Cortex of kidney (tissue), 1 donor: ENCODE measurements around the gene DCAF8.

ENCODE experiments used
- DNase-seq: peaks from one replicate; lab custom pipeline; 2025; lab: John Stamatoyannopoulos, UW

DCAF8 gene

DNA sequence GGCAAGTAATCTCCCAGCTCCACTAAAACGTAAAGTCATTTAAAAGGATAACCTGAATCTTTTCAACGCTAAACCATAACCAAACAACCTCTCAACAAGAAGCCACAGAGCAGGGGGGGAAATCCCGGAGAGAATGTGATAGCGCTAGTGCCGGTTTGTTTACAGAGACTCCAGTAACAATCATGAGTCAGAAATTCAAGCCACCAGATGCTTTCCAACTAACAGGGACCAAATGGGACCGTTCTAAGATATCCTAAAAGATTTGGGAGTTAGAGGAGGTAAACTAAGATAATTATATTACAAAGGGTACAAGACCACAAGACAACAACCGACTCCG, 825 bp downstream of the DCAF8 start:
- no peak for DNase-seq

DNA sequence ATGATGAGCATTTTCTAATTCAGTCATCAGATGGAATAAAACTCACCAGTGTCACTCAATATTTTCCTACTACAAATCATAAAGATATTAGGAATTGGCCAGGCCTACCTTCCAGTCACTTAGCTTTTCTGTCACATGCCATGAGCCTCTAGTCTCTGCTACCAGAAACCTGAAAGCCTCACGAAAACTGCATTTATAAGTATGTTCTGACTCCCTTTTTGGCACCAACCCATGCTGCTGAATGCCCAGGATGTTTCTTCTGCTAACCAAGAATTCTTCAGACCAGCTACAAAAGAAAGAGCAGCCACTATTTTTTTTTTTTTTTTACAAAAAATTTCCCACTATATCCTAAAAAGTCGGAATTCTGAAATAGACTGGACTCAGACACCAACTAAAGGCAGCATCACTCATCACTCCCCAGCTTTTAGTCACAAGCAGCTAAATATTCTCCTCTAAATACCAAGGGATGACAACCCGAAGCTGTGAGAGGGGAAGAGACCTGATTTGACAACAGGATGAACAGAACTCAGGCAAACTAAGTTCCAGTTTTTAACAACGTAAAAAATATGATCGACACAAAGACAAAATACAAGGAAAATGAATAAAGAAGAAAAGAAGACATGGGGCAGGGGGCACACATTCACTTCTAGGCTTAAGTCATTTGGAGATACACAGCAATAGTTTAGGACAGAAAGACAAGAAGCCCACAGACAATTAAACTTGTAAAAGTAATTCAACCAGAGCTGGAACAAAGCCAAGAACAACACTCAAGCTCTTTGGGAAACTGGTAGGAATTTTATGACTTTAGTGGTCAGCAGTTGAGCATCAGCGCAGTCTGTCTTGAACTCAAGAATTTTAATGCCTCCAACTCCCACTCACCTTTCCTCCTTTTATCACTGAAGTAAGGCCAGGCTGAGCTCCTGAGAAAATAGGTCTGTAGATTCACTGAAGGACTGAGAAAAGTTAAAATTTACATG, 1.7 kb downstream of the DCAF8 start:
- no peak for DNase-seq

DNA sequence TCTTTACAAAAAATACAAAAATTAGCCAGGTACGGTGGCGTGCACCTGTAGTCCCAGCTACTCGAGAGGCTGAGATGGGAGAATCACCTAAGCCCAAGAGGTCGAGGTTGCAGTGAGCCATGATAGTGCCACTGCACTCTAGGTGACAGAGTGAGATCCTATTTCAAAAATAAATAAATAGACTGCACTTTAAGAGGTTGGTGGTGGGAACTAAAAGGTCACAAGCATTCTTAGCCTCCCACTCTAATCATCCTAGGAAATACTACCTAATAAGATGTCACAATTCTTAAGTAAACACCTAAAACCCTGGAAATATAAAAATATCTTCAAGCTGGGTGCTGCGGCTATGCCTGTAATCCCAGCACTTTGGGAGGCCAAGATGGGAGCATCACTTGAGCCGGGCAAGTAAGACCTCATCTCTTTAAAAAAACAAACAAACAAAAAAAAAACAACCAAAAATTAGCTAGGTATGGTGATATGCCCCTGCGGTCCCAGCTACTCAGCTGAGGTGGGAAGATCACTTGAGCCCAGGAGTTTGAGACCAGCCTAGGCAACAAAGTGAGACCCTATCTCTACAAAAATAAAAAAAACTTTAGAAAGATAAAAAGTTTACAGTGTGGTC, 4.1 kb downstream of the DCAF8 start:
- no peak for DNase-seq

DNA sequence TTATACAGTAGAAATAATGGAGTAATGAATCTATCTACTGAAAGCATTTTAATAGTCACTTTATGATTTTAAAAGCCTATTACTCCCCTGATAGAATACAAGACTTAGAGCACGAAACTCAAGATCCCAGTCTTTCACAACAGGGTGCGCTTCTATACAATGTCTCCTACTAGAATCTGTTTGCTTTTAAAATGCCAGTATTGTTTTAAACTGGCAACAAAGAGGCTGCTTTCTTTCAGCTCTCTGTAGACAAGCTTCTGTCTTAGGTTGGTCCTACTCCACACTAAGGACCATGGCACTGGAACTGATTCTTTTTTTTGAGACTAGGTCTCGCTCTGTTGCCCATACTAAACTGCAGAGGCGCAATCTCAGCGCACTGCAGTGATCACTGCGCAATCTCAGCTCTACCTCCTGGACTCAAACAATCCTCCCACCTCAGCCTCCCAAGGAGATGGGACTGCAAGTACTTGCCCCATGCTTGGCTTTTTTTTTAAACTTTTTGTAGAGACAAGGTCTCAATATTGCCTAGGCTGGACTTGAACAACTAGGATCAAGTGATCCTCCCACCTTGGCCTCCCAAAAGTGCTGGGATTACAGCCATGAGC, 4.8 kb downstream of the DCAF8 start:
- no peak for DNase-seq

DNA sequence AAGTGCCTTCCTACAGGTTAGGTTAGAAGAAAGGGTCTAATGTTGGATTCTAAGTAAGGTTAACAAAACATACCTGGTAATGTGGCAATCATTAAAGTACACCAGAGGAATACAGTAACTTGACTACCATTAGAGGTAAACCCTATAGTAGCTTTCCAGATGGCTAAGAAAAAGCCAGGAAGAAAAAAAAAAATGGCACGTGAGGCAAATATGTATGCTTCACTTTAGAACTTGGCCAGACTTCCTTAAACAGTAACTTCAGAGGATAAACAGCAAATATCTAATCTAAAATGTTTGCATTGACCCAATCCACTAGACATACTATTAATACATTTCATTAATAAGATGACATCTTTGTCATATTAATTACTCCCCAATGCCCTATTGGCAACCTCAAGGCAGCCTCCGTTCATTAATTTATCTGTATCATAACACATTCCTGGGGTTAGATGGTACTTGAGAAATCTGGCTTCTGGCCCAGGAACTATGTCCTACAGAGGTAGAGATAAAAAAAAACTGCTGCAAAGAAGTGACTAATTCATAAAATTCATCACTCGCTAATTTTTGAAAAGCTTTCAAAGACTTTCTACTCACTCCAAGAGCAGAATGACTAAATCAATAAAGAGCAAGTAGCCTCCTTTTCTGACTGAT, 5.8 kb downstream of the DCAF8 start:
- no peak for DNase-seq

DNA sequence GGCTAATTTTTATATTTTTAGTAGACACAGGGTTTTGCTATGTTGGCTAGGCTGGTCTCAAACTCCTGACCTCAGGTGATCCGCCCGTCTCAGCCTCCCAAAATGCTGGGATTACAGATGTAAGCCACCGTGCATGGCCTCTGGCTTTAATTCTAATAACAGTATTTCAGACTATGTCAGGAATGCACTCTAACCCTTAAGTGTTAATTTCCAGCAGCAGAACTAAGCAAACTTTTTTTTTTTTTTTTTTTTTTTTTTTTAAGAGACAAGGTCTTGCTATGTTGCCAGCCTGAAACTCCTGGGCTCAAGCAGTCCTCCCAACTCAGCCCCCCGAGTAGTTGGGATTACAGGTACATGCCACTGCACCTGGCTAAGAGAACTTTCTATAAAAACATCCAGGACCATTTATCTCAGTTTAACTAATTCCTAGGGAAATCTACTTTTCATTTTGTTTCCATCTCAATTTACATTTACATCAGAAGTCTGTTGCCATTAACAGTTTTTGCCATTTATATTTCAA, 6.5 kb downstream of the DCAF8 start:
- DNase-seq = no peak

DNA sequence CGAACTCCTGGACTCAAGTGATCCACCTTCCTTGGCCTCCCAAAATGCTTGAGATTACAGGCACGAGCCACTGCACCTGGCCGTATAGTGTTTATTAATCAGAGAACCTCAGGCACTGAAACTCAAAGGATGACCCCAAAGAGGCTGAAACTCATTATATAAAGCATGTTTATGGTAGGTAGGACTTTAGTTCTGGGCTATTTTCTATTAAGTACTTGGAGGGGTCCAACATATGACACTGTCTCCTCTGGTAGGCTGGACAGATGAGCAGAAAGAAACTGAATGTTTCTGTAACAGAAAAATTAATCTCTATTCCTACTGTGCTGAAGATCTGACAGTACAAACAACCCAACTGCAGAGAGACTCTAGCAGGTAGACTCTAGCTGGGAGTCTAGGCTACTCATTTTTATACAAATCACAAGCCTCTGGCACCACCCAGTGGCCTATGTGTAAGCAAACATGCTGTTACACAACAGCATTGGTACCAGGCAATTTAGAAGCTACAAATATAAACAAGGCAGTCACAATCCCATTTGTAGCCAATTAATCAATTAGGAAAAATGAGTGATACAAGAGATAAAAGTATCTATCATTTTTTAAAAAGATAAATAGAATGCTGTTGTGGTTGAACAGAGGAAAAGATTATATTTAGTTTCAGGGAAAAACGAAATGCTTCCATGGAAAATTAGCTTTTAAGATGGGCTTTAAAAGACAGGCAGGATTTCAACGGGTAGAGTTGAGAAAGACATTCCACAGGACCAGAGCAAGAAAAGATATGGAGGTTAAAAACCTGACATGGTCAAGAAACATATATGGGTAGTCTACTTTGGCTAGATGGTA, 10.4 kb downstream of the DCAF8 start:
- DNase-seq = no peak

DNA sequence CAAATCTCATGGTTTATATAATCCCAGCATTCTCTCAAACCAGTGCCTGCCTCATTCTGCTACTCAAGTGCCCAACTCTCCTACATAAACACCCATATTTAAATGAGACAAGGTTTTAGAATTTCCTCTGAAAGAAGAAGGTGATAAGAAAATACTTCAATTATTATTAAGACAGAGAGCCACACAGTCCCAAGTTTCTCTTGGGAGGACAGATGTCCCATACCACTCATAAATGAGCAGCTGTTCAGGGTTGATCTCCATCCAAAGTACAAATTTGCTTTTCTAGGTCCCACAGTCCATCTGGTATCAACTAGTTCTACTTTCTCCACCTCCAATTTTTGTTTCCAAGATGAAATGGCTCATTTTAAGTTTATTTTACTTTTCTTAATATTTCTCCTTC, 11.3 kb downstream of the DCAF8 start:
- DNase-seq = no peak

DNA sequence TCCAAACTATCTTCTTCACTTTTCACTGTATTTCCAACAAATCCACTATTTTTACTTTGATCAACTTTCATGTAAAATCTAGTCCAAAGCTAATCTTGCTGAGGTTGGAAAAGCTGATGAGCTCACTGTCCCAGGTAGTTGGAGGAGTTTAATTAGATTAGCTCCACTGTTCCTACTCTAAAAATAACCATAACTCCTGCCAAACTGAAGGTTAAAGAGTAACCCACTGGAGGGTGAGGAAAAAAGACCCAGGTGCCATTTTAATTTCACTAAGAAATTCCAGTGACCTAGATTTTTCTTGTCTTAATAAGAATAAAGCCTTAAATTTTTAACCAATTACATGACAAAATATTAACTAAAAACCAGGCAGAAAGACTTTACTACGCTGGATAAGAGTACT, 15.3 kb downstream of the DCAF8 start:
- no peak for DNase-seq

DNA sequence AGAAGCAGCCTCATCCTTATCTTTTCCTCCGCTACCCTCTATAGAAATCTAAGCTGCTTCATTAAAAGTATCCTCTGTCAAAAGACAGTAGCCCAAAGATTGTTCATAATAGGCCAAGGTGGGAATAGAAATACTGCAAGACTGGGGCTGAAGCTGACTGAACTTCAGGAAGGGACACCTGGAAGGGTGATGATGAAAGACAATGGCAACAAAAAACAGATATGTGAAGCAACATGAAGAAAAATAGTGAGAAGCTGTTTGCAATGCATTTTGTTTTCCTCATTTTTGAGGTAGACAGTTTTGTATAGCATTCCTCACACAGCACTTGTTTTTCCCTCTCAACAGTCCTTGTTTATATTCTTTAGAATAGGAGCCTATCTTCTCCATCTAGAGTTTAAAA, 16.9 kb downstream of the DCAF8 start:
- DNase-seq = no peak

DNA sequence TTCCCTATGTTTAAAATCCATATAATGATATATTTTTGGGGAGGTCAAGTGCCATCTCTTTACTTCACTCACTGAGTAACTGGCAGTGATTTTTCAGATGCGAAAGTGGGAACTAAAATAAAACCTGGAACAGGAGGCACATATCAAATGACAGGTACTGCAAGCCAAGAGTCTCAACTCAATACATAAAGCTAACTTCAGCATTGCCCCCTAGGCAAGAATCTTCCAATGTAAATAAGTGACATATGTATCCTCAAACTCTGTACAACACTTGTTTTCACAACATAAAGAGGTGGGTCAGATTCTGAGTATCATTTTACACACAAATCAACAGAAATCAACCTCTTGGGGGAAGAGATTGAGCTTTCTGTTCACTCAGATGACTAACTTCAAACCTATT, 18.1 kb downstream of the DCAF8 start:
- no peak for DNase-seq

DNA sequence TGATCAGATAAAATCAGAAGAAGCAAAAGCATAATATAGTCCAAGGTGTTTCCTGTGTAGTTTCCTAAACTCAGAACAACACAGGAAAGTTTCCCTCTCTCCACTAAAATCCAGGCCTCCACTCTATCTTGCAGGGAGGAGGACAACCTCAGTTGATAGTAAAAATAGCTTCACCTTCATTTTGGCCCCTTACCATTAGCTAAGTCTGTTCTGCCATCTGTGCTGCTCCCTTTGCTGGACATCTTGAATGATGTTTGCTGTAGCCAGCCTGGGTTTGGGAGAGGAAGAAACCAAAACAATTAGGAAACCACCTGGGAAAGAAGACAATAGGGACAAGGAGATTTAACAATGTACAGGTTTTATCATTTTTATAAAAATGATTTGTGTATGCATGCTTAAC, 18.6 kb downstream of the DCAF8 start:
- DNase-seq = no peak

DNA sequence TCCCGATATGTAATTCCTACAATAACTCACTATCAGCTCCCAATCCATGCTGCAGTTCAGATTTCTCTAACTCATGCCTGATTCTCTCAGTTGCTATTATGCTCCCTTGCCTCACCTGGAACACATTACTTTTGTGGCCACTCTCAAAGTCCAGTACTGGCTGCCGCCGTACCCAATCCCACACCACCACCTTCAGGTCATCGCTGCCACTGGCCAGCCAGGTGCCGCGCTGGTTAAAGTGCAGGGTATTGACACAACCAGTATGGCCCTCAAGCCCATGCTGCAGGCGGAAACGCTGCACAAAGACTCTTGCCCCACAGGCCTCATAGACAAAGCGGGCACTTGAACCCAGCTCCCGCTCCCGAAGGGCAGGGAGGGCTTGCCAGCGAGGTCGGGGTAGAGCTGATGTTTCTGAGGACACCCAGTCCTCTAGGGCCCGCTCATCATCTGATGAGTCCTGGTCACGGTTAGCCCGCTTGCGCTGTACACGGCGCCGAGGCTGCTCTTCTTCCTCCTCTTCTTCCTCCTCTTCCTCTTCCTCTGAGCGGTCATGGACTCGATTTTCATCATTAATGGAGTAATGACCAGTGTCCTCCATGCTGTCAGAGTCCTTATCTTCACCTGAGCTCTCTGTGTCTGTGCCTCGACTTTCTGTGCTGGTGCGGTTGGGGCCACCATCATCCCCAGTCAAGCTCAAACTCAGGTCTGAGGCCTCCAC, 22.6 kb downstream of the DCAF8 start:
- no peak for DNase-seq

DNA sequence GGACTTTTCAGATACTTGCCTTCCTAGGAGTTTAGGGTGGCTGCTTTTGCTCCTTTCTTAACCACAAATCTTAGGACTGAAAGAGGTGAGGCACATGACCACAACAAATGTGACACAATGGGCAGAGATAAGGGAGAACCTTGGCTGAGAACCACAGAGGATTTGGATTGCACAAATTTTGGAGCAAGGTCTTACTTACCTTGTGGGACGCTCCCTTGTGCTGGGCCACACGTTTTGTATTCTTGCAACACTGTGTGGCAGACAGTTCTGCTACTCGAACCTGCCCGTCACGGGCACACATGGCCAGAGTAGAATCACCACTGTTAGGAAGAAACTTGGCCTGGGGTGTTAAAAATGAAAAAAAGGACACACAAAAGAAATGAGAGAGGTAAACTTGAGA, 23.9 kb downstream of the DCAF8 start:
- DNase-seq = no peak

DNA sequence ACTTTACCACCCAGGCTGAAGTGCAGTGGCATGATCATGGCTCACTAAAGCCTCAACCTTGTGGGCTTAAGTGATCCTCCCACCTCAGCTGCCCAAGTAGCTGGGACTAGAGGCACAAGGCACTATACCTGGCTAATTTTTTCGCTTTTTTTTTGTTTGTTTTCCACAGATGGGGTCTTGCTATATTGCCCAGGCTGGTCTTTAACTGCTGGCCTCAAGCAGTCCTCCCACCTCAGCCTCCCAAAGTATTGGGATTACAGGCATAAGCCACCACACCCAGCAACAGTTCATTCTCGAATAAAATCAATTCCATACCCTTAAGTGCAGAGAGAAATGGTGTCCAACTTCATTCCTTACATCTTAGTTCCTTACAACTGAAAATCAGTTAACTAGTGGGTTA, 24.8 kb downstream of the DCAF8 start:
- DNase-seq = no peak

DNA sequence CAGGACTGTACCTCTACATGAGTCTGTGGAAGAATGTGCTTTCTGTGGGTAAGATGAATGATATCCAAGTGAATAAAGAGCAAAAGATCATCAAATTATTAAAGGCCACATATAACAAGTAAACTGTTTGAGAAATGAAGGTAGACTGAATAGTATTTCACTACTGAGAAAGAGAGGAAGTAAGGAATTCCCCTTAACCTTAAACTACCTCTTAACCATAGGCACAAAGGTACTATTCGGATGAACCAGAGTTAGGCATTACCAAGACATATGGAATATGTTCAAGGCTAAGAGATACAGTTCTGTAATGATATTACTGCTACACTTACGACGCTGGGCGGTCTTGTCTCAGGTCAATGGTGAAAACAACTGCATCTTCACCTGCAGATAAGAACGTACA, 25.5 kb downstream of the DCAF8 start:
- DNase-seq = no peak

DNA sequence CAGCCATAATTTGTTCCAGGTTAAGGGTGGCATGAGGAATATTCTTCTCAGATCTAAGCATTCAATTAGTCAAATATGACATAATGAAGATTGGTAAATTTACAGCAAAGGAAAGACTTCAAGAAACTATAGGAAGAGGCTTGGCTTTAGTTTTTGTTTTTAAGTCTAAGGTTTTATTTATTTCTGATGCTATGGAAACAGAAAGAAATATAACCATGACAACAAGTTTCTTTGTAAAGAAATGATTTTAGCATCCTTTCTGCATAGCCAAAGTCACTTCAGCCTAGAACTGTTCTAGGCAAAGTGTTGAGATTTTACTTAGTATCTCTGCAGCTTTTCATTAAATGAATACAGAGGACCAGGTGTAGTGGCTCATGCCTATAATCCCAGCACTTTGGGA, 29.4 kb downstream of the DCAF8 start:
- DNase-seq = no peak

DNA sequence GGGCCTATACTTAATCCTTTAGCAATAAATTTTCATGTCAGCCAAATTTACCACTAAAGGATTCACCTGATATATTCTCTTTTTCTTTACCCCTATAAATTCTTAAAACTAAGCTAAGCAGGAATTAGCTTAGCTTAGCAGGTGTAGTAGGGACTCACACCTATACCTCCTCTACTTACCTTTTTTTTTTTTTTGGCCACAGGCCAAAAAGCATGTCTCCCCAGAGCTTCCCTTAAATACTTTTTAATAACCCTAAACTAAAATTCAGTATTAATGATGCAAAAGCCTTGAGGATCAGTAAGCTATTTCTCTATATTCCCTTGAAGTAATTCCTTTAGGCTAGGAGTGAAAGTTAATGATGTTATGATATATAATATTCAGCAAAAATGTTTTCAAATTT, 33.9 kb downstream of the DCAF8 start:
- no peak for DNase-seq

DNA sequence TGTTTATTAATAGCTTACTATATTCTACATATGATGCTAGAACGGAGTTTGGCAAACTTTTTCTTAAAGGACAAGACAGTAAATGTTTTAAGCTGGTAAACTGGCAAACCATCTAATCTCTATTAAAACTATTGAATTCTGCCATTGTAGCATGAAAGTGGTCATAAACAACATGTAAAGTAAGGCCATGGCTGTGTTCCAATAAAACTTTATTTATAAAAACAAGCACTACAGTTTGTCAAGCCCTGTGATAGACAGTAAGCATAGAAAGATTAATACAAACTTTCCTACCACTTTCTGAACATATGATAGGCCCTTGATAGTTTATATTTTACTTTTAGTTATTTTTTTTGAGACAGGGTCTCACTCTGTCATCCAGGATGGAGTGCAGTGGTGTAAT, 34.8 kb downstream of the DCAF8 start:
- DNase-seq = no peak

DNA sequence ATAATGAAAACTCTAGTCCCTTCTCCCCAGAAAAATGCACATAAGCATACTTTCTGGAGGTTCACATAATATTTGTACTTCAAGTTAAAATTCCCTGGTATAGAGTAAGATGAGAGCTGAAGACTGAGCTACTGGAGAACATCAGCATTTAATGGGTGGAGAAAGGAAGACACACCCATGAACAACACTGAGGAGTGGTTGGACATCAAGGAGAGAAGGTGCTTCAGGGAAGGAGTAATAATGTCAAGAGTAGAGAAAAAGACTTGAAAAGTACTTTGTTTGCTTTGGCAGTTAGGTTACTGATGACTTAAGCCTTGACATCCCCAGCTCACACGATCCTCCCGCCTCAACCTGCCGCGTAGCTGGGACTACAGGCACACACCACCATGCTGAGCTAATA, 35.3 kb downstream of the DCAF8 start:
- DNase-seq = no peak

DNA sequence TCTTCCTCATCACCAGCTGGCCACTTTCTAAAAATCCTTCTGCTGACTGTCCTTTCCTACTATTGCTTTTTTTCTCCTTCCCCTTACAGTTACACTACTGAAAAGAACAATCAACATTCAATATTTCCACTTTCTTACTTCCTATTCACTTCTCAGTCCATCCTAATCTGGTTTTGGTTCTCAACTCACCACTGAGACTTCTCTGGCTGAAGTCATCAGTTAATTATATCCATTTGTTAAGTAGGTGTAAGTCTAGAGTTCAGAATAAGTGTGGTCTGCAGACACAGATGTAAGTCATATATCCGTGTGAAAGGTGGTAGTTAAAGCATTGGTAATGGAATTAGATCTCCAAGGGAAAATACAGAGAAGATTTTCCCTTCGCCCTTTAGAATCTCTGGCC, 35.7 kb downstream of the DCAF8 start:
- no peak for DNase-seq
